T-helper 2 cell (primary cell): ENCODE results near the gene IKZF1.

ENCODE experiments used
- DNase-seq, 5 experiments: peaks; one replicate each; pipeline versions ENCODE4 v3.0.0 to v3.0.0-alpha.2; 2012 to 2022

The IKZF1 gene

GRCh38 chr7:50376056-50376820, 71.7 kb downstream of the IKZF1 start:
- DNase-seq: no peak

DNA sequence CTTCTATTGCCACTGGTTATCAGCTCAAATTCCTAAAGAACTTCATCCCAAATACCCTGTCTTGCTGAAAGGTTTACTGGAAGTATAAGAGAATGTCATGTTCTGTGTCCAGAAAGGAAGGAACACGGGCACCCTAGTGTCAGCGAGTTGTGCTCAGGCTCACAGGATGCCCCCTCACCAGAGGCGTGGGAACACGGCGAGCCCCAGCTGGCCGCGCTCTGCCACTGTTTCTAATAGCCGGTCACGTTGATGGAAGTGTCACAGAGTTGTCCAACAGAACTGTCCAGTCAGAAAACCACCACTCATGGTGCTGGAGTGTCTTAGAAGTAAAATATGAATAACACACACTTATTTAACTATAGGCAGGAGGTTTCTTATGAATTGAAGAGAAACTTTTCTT, 72.8 kb downstream of the IKZF1 start:
- no peak for DNase-seq

- DNase-seq: no peak
Observed at GRCh38 chr7:50379082-50379481, 74.6 kb downstream of the IKZF1 start.

DNA sequence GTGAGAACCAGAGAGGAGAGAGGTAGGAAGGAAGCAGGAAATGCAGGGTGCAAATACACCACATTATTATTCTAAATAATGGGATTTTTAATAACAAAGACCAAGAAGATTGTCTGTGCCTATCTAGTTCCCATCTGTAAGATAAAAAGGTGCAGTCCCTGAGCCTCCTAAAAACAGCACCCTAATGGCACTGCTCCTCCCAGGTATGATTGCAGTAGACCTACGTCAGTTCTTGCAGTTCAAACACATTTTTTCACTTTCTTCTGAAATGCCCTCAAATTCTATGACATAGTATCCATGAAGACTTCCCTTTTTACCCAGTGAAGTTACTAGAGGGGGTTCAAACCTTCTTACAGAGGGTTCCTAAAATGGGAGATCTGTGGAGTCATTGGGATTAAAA, 75.0 kb downstream of the IKZF1 start:
- DNase-seq: no peak

DNA sequence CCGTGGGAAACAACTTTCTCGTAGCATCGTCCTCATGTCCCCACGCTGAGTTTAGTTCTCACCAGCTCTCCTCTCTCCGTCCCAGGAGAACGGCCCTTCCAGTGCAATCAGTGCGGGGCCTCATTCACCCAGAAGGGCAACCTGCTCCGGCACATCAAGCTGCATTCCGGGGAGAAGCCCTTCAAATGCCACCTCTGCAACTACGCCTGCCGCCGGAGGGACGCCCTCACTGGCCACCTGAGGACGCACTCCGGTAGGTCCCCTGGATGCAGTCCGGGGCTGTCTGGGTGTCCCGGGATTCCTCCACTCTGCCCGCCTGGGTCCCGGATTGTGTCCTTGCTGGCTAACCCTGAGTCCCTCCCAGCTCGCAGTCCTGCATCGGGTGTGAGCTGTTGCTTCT, 77.9 kb downstream of the IKZF1 start:
- DNase-seq: no peak

- no peak for DNase-seq
Observed at GRCh38 chr7:50387351-50387750, 82.8 kb downstream of the IKZF1 start.

GRCh38 chr7:50389961-50390360, 85.4 kb downstream of the IKZF1 start:
- DNase-seq: no peak

GRCh38 chr7:50391386-50391785, 86.9 kb downstream of the IKZF1 start:
- DNase-seq: no peak

DNA sequence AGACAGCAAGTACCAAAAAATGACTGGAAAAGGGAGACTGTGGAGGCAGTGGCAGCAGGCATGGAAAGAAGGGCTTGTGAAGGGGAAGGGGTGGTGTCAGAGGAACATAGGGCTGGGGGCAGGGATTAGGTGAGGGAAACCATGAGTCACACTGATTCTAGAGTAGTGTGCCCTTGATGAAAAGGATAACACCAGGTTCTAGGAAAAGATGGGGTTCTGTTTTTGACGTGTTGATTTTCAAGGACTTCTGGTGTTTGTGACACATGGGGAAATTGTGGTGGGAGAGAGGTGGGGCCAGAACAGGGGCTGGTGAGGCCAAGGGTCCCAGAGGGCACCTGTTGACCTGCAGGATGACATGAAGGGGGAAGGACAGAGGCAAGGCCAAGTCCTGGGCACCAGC, 88.6 kb downstream of the IKZF1 start:
- peak in 2 of 5 experiments; percentile 47 to 75 for DNase-seq

DNA sequence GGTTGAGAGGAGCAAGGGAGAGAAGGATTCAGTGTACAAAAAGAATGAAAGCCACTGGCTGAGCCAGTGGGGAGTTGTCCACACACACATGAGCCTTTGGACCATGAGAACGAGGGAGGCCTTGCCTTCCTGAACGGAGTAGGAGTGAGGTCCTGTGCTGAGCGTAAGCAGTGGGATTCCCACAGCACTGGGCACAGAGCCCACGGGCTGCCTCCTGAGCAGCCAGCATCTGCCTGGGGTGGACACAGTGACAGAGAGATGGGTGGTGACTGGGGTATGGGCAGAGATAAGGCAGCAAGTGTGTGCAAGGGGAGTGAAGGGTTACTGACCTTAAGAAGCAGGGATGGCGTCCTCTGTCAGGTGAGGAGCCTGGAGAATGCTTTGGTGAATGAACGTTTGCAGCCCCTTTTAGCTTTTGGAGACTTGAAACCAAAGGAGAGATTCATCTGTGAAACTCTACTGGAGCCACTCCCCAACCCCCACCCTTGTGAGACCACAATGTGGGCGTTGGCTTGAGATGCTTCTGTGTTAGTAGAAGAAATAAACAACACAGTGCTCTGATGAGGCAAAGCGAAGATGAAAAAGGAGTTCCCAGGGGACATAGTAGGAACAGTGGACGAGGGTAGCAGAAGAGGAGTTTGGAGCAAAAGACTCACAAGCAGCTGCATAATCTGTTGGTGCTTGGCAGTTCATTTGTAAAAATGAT, 89.2 kb downstream of the IKZF1 start:
- peak in 3 of 5 experiments; percentile 39 to 85 (median 46) for DNase-seq

GRCh38 chr7:50394315-50394714, 89.8 kb downstream of the IKZF1 start:
- no peak for DNase-seq

DNA sequence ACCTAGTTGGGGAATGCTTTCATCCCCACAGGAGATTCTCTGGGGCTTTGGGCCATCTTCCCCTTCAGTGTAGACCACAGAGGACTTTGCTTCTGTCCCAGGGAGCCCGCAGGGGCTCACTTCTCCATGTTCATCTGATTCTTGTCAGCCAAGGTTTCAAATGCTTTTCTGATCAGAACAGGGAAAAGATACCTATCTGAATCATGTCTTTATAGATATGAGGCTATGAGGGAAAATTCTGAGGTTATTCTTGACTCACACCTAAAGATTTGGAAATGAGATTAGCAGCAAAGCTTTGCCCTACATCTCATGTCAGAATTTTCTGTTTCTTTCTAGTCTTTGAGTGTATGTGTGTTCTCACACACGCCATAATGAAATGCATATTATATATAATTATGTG, 92.3 kb downstream of the IKZF1 start:
- DNase-seq: peak in 2 of 5 experiments; percentile 24 to 74

DNA sequence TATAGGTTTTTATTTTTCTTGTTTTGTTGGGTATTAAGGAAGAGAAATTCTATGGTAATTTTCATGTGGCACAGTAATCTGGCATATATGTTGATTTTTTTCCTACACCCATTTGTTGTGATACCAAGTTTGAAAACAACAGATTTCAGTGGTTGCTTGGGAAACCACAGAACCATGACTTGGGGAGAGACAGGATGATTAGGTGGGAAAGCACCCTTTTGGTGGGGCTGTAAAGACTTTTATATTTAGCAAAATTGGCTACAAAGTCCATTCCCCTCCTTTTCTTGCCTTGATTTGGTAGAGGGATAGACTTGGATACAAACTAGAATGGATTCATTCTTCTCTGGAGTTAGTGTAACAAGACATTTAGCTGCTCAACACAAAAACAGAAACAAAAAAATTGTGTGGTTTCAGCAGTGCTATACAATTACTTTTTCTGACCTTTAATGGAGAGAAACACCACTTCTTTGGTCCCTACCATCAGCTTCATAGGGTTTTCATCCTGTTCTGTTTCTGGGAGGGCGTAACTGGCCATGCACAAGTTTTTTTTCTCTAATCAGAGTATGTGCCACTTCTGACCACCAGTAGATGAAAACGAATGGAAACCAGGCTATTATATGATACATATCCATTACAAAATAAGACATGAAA, 92.9 kb downstream of the IKZF1 start:
- DNase-seq: peak in 2 of 5 experiments; percentile 51 to 78

DNA sequence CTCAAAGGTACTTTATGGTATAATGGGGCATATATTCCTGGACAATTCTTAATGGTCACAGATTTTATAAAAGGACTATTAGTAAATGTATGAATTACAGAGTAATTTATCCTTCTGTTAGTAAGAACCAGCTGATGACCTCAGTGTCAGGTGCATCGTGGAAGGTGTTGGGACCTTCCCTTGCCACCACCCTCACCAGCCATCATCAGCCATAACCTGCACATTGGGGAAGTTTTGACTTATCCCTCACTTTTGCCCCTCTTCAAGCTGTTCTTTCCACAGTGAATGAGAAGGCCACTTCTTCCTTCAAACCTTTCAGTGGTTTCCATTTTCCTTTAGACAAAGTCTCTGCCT, 93.4 kb downstream of the IKZF1 start:
- DNase-seq: no peak

GRCh38 chr7:50399206-50399605, 94.7 kb downstream of the IKZF1 start:
- no peak for DNase-seq

GRCh38 chr7:50399635-50400034, 95.1 kb downstream of the IKZF1 start:
- DNase-seq: no peak

GRCh38 chr7:50400114-50400513, 95.6 kb downstream of the IKZF1 start:
- DNase-seq: no peak

DNA sequence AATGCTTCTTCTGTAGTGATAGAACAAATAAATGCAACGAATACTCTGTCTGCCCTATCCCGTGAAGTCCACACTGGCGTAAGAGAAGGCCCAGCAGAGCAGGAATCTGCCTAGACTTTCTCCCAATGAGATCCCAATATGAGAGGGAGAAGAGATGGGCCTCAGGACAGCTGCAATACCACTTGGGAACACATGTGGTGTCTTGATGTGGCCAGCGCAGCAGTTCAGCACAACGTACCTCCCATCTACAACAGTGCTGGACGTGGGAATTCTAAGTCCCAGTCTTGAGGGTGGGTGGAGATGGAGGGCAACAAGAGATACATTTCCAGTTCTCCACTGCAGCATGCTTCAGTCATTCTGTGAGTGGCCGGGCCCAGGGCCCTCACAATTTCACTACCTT, 99.9 kb downstream of the IKZF1 start:
- DNase-seq: no peak

GRCh38 chr7:50405221-50405620, 100.7 kb downstream of the IKZF1 start:
- DNase-seq: no peak

- no peak for DNase-seq
Observed at GRCh38 chr7:50406935-50407334, 102.4 kb downstream of the IKZF1 start.

- no peak for DNase-seq
Observed at GRCh38 chr7:50409856-50410745, 105.6 kb downstream of the IKZF1 start.

GRCh38 chr7:50411332-50411731, 106.8 kb downstream of the IKZF1 start:
- DNase-seq: no peak

GRCh38 chr7:50412973-50413372, 108.5 kb downstream of the IKZF1 start:
- no peak for DNase-seq
